CD4-positive, alpha-beta T cell (primary cell): Measurements from ENCODE around the gene GFOD2. TPM values are rescaled to one million over a fixed set of nuclear protein-coding genes. Genes with fewer than 3 reads are reported as not detected.
"Not testable (repeated sequence)": the region's sequence is repeated elsewhere in the genome, so short reads cannot be mapped to it uniquely, and the experiment has no call there.

Source experiments
- ATAC-seq: fragments of 200-7000 bp; cut with Tn5 transposase; one replicate; pipeline ENCODE4 v1.10.0; 2022; ENCODE audit warnings: mild to moderate bottlenecking; ENCODE audit not compliant: poor library complexity
- CTCF ChIA-PET: fragments of 350-600 bp; sonication (Branson Sonifier 250); formaldehyde crosslinking; loops from one replicate; lab custom pipeline; 2021; ENCODE audit warnings: antibody characterized with exemption, inconsistent platforms; lab: Charles Lee
- POLR2A ChIA-PET: fragments of 350-600 bp; sonication (Branson Sonifier 250); formaldehyde crosslinking; loops from one replicate; lab custom pipeline; 2021; ENCODE audit warnings: antibody characterized with exemption, inconsistent platforms; lab: Charles Lee
- DNase-seq, 14 experiments: peaks; one replicate each; pipeline ENCODE4 v3.0.0-alpha.2; 2013 to 2020; ENCODE audit warnings: mixed read lengths in 2 of 14
- H3K27ac ChIP-seq, 2 donors: one replicate each; pipeline versions ENCODE4 v1.5.1 to v1.7.0; 2013; ENCODE audit warnings: low read length in 2 of 2, low read depth in 1 of 2, mild to moderate bottlenecking in 1 of 2
- H3K27me3 ChIP-seq, 2 experiments: 1 replicate in 1 of 2; 2 replicates in 1 of 2; pipeline versions ENCODE4 v1.6.1 to v1.7.0; 2013; ENCODE audit warnings: low read length in 2 of 2, control low read depth in 1 of 2, mild to moderate bottlenecking in 1 of 2, moderate library complexity in 1 of 2; ENCODE audit not compliant: insufficient read depth in 2 of 2, control insufficient read depth in 1 of 2
- H3K36me3 ChIP-seq: one replicate; pipeline ENCODE4 v1.6.1; 2013; ENCODE audit warnings: low read length, control low read depth; ENCODE audit not compliant: insufficient read depth
- H3K4me1 ChIP-seq: one replicate; pipeline ENCODE4 v1.6.1; 2013; ENCODE audit warnings: low read length, control low read depth; ENCODE audit not compliant: insufficient read depth
- H3K4me3 ChIP-seq: one replicate; pipeline ENCODE4 v1.5.1; 2013; ENCODE audit warnings: mild to moderate bottlenecking, low read length, moderate library complexity
- H3K9me3 ChIP-seq, 2 experiments: 1 replicate in 1 of 2; 2 replicates in 1 of 2; pipeline versions ENCODE4 v1.6.1 to v1.7.0; 2013; ENCODE audit warnings: low read length in 2 of 2, mild to moderate bottlenecking in 2 of 2, control low read depth in 1 of 2, moderate library complexity in 1 of 2; ENCODE audit not compliant: control insufficient read depth in 1 of 2, insufficient read depth in 1 of 2
- H3K27ac Mint-ChIP-seq: one replicate; pipeline ENCODE4 v1.8.0; 2020; ENCODE audit warnings: mixed read lengths
- H3K27me3 Mint-ChIP-seq: one replicate; pipeline ENCODE4 v1.8.0; 2021; ENCODE audit warnings: mixed read lengths
- H3K36me3 Mint-ChIP-seq: one replicate; pipeline ENCODE4 v1.8.0; 2021; ENCODE audit warnings: low read depth, mixed read lengths
- H3K4me1 Mint-ChIP-seq: one replicate; pipeline ENCODE4 v1.8.0; 2021; ENCODE audit warnings: low read depth, mixed read lengths
- H3K4me3 Mint-ChIP-seq: one replicate; pipeline ENCODE4 v1.8.0; 2020; ENCODE audit warnings: mild to moderate bottlenecking, mixed read lengths
- H3K9me3 Mint-ChIP-seq: one replicate; pipeline ENCODE4 v1.8.0; 2020; ENCODE audit warnings: mixed read lengths
- intact Hi-C, 2 experiments: fragments of 100-400 bp; cut with DNase I in 1 of 2; cut with micrococcal nuclease in 1 of 2; formaldehyde crosslinking; loops; one replicate each; pipeline versions ENCODE4 v1.15.1 to v1.9.0; 2023 to 2025; cut with DNase I, micrococcal nuclease
- total RNA-seq, 174 experiments: library from RNA in 2 of 174; stranded (reverse) in 2 of 174; gene quantifications; one replicate each; pipeline ENCODE4 v1.2.3 and lab custom pipeline; 2021 to 2026
- TF ChIP-seq, protein P1 (sequence below): fragments of 200-600 bp; IDR thresholded peaks from one replicate; pipeline ENCODE4 v1.8.0; 2022; ENCODE audit warnings: antibody characterized with exemption, mild to moderate bottlenecking

Gene GFOD2
- total RNA-seq, 2 experiments from 2014 or later: 2.8 to 3.7 TPM

DNA sequence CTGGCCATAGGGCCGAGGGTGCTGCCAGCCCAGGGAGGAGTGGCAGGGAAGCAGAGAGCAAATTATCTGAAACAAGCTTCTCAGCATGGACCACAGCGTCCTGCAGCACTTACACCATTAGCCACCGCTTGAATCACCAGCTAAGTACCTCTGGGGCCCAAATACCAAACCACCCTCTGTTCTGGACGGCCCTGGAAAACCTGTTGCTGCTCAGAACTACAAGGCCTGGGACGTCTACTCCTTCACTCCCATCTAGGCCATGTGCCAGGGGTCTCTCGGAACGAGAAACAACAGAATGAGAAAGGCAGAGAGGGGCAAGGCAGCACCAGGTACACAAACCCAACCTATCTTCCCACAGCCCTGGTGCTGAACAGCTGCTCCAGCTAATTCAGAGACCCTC, 39.9 kb upstream of the GFOD2 start:
- Histone ChIP-seq H3K4me1 (peaks cover 10% of the 10 kb centered on the region), H3K27me3 (no peaks in the 10 kb centered on the region), H3K4me3 (no peak overlapping the region), H3K27ac (no peak overlapping the region), H3K9me3 (no peaks in the 10 kb centered on the region), H3K36me3 (peaks cover 26% of the 10 kb centered on the region)
- Mint-ChIP-seq H3K27ac (no peak overlapping the region), H3K4me3 (no peak overlapping the region), H3K9me3 (no peaks in the 10 kb centered on the region), H3K36me3 (peaks cover 38% of the 10 kb centered on the region), H3K4me1 (peaks cover 14% of the 10 kb centered on the region), H3K27me3 (no peaks in the 10 kb centered on the region)
- ATAC-seq (no peak), DNase-seq (no peak)
- ChIA-PET POLR2A (no interaction called here), CTCF (no interaction called here)
- intact Hi-C loops: no loop called here
- TF ChIP-seq, protein P1, sequence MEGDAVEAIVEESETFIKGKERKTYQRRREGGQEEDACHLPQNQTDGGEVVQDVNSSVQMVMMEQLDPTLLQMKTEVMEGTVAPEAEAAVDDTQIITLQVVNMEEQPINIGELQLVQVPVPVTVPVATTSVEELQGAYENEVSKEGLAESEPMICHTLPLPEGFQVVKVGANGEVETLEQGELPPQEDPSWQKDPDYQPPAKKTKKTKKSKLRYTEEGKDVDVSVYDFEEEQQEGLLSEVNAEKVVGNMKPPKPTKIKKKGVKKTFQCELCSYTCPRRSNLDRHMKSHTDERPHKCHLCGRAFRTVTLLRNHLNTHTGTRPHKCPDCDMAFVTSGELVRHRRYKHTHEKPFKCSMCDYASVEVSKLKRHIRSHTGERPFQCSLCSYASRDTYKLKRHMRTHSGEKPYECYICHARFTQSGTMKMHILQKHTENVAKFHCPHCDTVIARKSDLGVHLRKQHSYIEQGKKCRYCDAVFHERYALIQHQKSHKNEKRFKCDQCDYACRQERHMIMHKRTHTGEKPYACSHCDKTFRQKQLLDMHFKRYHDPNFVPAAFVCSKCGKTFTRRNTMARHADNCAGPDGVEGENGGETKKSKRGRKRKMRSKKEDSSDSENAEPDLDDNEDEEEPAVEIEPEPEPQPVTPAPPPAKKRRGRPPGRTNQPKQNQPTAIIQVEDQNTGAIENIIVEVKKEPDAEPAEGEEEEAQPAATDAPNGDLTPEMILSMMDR: no peak

GRCh38 chr16:67758006-67758405, 38.9 kb upstream of the GFOD2 start:
- no peaks in the 10 kb centered on the region for H3K9me3 ChIP-seq
- H3K27me3 ChIP-seq: no peaks in the 10 kb centered on the region
- H3K4me3 Mint-ChIP-seq: no peak overlapping the region
- H3K4me3 ChIP-seq: no peak overlapping the region
- DNase-seq (no peak), ATAC-seq (no peak)
- intact Hi-C loops: no loop called here
- H3K4me1 ChIP-seq: peaks cover 10% of the 10 kb centered on the region
- H3K27ac ChIP-seq: no peak overlapping the region
- H3K36me3 Mint-ChIP-seq: peaks cover 36% of the 10 kb centered on the region
- H3K9me3 Mint-ChIP-seq: no peaks in the 10 kb centered on the region
- TF ChIP-seq, protein P1: no peak
- no peaks in the 10 kb centered on the region for H3K27me3 Mint-ChIP-seq
- H3K27ac Mint-ChIP-seq: no peak overlapping the region
- H3K4me1 Mint-ChIP-seq: peaks cover 14% of the 10 kb centered on the region
- ChIA-PET POLR2A (no interaction called here), CTCF (interaction anchor here (1.9 kb wide), 1 partner anchor 59 kb away, joined by 4 read pairs; no protein-coding TSS in a partner anchor)
- H3K36me3 ChIP-seq: peaks cover 23% of the 10 kb centered on the region

DNA sequence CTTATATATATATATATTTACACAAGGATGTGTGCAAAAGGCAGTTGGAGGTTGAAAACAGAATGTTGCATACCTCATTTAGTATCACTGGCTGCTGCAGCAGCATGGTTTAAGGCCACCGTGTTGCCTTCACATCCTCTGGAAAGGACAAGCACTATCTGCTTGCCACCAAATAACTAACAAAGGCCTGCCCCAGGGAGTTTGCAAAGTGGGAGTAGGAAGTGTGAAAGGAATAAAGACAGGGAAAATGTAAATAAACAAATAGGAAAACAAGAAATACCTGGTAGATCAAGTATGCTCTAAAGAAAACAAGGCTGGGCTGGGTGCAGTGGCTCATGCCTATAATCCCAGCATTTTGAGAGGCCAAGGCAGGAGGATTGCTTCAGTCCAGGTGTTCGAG, 33.5 kb upstream of the GFOD2 start:
- Histone ChIP-seq H3K27me3 (no peaks in the 10 kb centered on the region), H3K4me1 (no peaks in the 10 kb centered on the region), H3K9me3 (no peaks in the 10 kb centered on the region), H3K36me3 (peaks cover 11% of the 10 kb centered on the region), H3K27ac (no peak overlapping the region), H3K4me3 (no peak overlapping the region)
- H3K4me3 Mint-ChIP-seq: no peak overlapping the region
- POLR2A ChIA-PET: no interaction called here
- TF ChIP-seq, protein P1: no peak
- no peaks in the 10 kb centered on the region for H3K9me3 Mint-ChIP-seq
- no peak for DNase-seq
- CTCF ChIA-PET: no interaction called here
- intact Hi-C loops: no loop called here
- peaks cover 18% of the 10 kb centered on the region for H3K36me3 Mint-ChIP-seq
- no peak for ATAC-seq
- H3K27me3 Mint-ChIP-seq: no peaks in the 10 kb centered on the region
- no peaks in the 10 kb centered on the region for H3K4me1 Mint-ChIP-seq
- no peak overlapping the region for H3K27ac Mint-ChIP-seq

- H3K9me3 ChIP-seq, ATAC-seq, H3K4me1 Mint-ChIP-seq, H3K9me3 Mint-ChIP-seq, H3K27me3 Mint-ChIP-seq, H3K4me3 ChIP-seq, H3K4me3 Mint-ChIP-seq, H3K27ac Mint-ChIP-seq, H3K27me3 ChIP-seq, DNase-seq, intact Hi-C loops, H3K27ac ChIP-seq, H3K4me1 ChIP-seq, POLR2A ChIA-PET: not testable (repeated sequence)
- CTCF ChIA-PET: interaction anchor here (0.6 kb wide), 1 partner anchor 296 kb away, joined by 3 read pairs; no protein-coding TSS in a partner anchor
- peaks cover 22% of the 10 kb centered on the region for H3K36me3 Mint-ChIP-seq
- H3K36me3 ChIP-seq: peaks cover 11% of the 10 kb centered on the region
Observed at GRCh38 chr16:67751331-67751730, 32.2 kb upstream of the GFOD2 start.
